H1 (cell line): ENCODE measurements around the gene GALNT12. TPM values are rescaled to one million over a fixed set of nuclear protein-coding genes. Genes with fewer than 3 reads are reported as not detected.

Experiments
- CTCF ChIA-PET: fragments of 300-600 bp; sonication (Branson Sonifier 250); formaldehyde crosslinking; loops from one replicate; lab custom pipeline; 2021; ENCODE audit not compliant: partially characterized antibody; lab: Charles Lee
- POLR2A ChIA-PET: fragments of 300-600 bp; sonication (Branson Sonifier 250); formaldehyde crosslinking; loops from one replicate; lab custom pipeline; 2021; ENCODE audit warnings: inconsistent platforms; ENCODE audit not compliant: partially characterized antibody; lab: Charles Lee
- DNase-seq, 2 experiments: peaks; one replicate each; pipeline versions ENCODE4 v3.0.0 to v3.0.0-alpha.2; 2010 to 2022; ENCODE audit warnings: low spot score in 2 of 2, low read depth in 1 of 2, mixed read lengths in 1 of 2
- FAIRE-seq: peaks from 2 replicates; lab custom pipeline; 2011; peaks lifted over from hg19 to GRCh38; lab: Jason Lieb, UNC
- H2AFZ ChIP-seq: 2 replicates; pipeline ENCODE4 v1.8.1; 2012; ENCODE audit warnings: low read length, inconsistent platforms
- H2AK5ac ChIP-seq: 2 replicates; pipeline ENCODE4 v1.6.1; 2013; ENCODE audit warnings: low read depth, low read length
- H2BK120ac ChIP-seq: replicated peaks from 2 replicates; pipeline ENCODE3; 2013; ENCODE audit warnings: low read depth, low read length, inconsistent platforms
- H2BK12ac ChIP-seq: 2 replicates; pipeline ENCODE4 v1.6.1; 2013; ENCODE audit warnings: low read depth, low read length
- H2BK15ac ChIP-seq: 2 replicates; pipeline ENCODE4 v1.6.1; 2013; ENCODE audit warnings: low read length
- H2BK20ac ChIP-seq: 2 replicates; pipeline ENCODE4 v1.6.1; 2013; ENCODE audit warnings: low read length
- H2BK5ac ChIP-seq: 2 replicates; pipeline ENCODE4 v1.6.1; 2013; ENCODE audit warnings: low read depth, low read length
- H3K14ac ChIP-seq: 2 replicates; pipeline ENCODE4 v1.6.1; 2013; ENCODE audit warnings: inconsistent platforms; ENCODE audit not compliant: insufficient read length
- H3K18ac ChIP-seq: 2 replicates; pipeline ENCODE4 v1.6.1; 2013; ENCODE audit warnings: low read length; ENCODE audit errors: extremely low read depth
- H3K23ac ChIP-seq: 2 replicates; pipeline ENCODE4 v1.6.1; 2013; ENCODE audit warnings: inconsistent platforms; ENCODE audit not compliant: insufficient read length
- H3K23me2 ChIP-seq: 2 replicates; pipeline ENCODE4 v1.6.1; 2013; ENCODE audit warnings: low read depth, low read length
- H3K27ac ChIP-seq: 2 replicates; pipeline ENCODE4 v1.6.1; 2011; ENCODE audit warnings: low read depth, low read length, inconsistent platforms
- H3K27me3 ChIP-seq, 4 experiments: replicated peaks in 1 of 4; 1 replicate in 1 of 4; 2 replicates in 3 of 4; pipeline versions ENCODE4 v1.6.1 to v1.8.1; 2011 to 2013; ENCODE audit warnings: low read length in 3 of 4, mild to moderate bottlenecking in 3 of 4, inconsistent platforms in 2 of 4, mixed read lengths in 2 of 4, moderate library complexity in 1 of 4; ENCODE audit not compliant: control insufficient read depth in 3 of 4, insufficient read depth in 3 of 4; ENCODE audit errors: extremely low read depth in 1 of 4
- H3K36me3 ChIP-seq, 4 experiments: 2 replicates each; pipeline versions ENCODE4 v1.6.1 to v1.8.1; 2011 to 2013; ENCODE audit warnings: mild to moderate bottlenecking in 4 of 4, low read length in 3 of 4, moderate library complexity in 2 of 4, control low read depth in 1 of 4, inconsistent platforms in 1 of 4; ENCODE audit not compliant: insufficient read depth in 4 of 4, control insufficient read depth in 2 of 4
- H3K4ac ChIP-seq: replicated peaks from 2 replicates; pipeline ENCODE3; 2013; ENCODE audit warnings: low read length, low read depth, mixed read lengths, inconsistent platforms; ENCODE audit not compliant: insufficient read length
- H3K4me1 ChIP-seq, 4 experiments: replicated peaks in 1 of 4; 1 replicate in 1 of 4; 2 replicates in 3 of 4; pipeline versions ENCODE4 v1.6.1 to v1.8.1; 2011 to 2013; ENCODE audit warnings: low read length in 3 of 4, inconsistent platforms in 2 of 4, mixed read lengths in 1 of 4; ENCODE audit not compliant: insufficient read depth in 4 of 4, control insufficient read depth in 3 of 4
- H3K4me2 ChIP-seq, 2 experiments: 2 replicates each; pipeline versions ENCODE4 v1.6.1 to v1.8.1; 2011 to 2013; ENCODE audit warnings: low read depth in 2 of 2, low read length in 2 of 2, control low read depth in 1 of 2, inconsistent platforms in 1 of 2, mild to moderate bottlenecking in 1 of 2; ENCODE audit not compliant: insufficient read depth in 1 of 2
- H3K4me3 ChIP-seq, 4 experiments: fragments of 200-600, 300-600 bp in 1 of 4; sonication (generic), shearing (Covaris generic), sonication (Bioruptor Twin) in 1 of 4; 2 replicates each; pipeline versions ENCODE4 v1.5.1 to v1.8.1; 2011 to 2016; ENCODE audit warnings: low read length in 4 of 4, low read depth in 3 of 4, control low read depth in 2 of 4, inconsistent platforms in 2 of 4, mild to moderate bottlenecking in 2 of 4, mixed read lengths in 1 of 4, moderate library complexity in 1 of 4; ENCODE audit not compliant: insufficient read depth in 2 of 4; ENCODE audit errors: extremely low read depth in 1 of 4
- H3K56ac ChIP-seq: replicated peaks from 2 replicates; pipeline ENCODE3; 2013; ENCODE audit warnings: low read depth, mild to moderate bottlenecking, mixed read lengths, low read length, inconsistent platforms; ENCODE audit not compliant: insufficient read length
- H3K79me1 ChIP-seq: 2 replicates; pipeline ENCODE4 v1.6.1; 2013; ENCODE audit warnings: low read depth, low read length, control low read depth
- H3K79me2 ChIP-seq, 2 experiments: 2 replicates each; pipeline versions ENCODE4 v1.6.1 to v1.8.1; 2012 to 2013; ENCODE audit warnings: low read length in 2 of 2, mild to moderate bottlenecking in 2 of 2, inconsistent platforms in 1 of 2; ENCODE audit not compliant: insufficient read depth in 2 of 2, control insufficient read depth in 1 of 2
- H3K9ac ChIP-seq, 4 experiments: replicated peaks in 1 of 4; 1 replicate in 1 of 4; 2 replicates in 3 of 4; pipeline versions ENCODE4 v1.6.1 to v1.8.1; 2011 to 2013; ENCODE audit warnings: low read depth in 3 of 4, low read length in 3 of 4, control low read depth in 2 of 4, mild to moderate bottlenecking in 2 of 4, moderate library complexity in 2 of 4, inconsistent platforms in 1 of 4; ENCODE audit errors: extremely low read depth in 1 of 4
- H3K9me3 ChIP-seq, 2 experiments: 2 replicates each; pipeline versions ENCODE4 v1.6.1 to v1.8.1; 2012 to 2013; ENCODE audit warnings: mild to moderate bottlenecking in 2 of 2, moderate library complexity in 2 of 2, control low read depth in 1 of 2, inconsistent platforms in 1 of 2, low read depth in 1 of 2, low read length in 1 of 2, mixed read lengths in 1 of 2; ENCODE audit not compliant: insufficient read depth in 2 of 2
- H4K20me1 ChIP-seq, 2 experiments: replicated peaks in 1 of 2; 2 replicates each; pipeline versions ENCODE3 to v1.8.1; 2011 to 2013; ENCODE audit warnings: inconsistent platforms in 2 of 2, low read length in 2 of 2, mild to moderate bottlenecking in 1 of 2; ENCODE audit not compliant: insufficient read depth in 2 of 2, control insufficient read depth in 1 of 2
- H4K5ac ChIP-seq: 2 replicates; pipeline ENCODE4 v1.6.1; 2013; ENCODE audit warnings: low read length, low read depth, mixed read lengths, inconsistent platforms; ENCODE audit not compliant: insufficient read length
- H4K8ac ChIP-seq: 2 replicates; pipeline ENCODE4 v1.8.0; 2013; ENCODE audit warnings: mild to moderate bottlenecking, moderate library complexity, low read length, inconsistent platforms; ENCODE audit not compliant: insufficient read depth; ENCODE audit errors: extremely low read depth
- H4K91ac ChIP-seq: replicated peaks from 2 replicates; pipeline ENCODE3; 2013; ENCODE audit warnings: low read length, mixed read lengths, inconsistent platforms; ENCODE audit not compliant: insufficient read length
- BCL11A ChIP-seq, 2 experiments: IDR thresholded peaks; one replicate each; pipeline ENCODE4 v1.6.1; 2011; ENCODE audit warnings: low read depth in 2 of 2, low read length in 2 of 2, mild to moderate bottlenecking in 2 of 2
- BRCA1 ChIP-seq: IDR thresholded peaks from 2 replicates; pipeline ENCODE4 v1.6.1; 2012; ENCODE audit warnings: low read depth, low read length, improper control_type of control experiment
- CHD1 ChIP-seq: IDR thresholded peaks from 2 replicates; pipeline ENCODE4 v1.6.1; 2012; ENCODE audit warnings: low read depth, low read length, improper control_type of control experiment
- RFX5 ChIP-seq: IDR thresholded peaks from 2 replicates; pipeline ENCODE4 v1.6.1; 2011; ENCODE audit warnings: low read depth, low read length, improper control_type of control experiment, borderline replicate concordance
- RNF2 ChIP-seq: fragments of 200-900, 300-1000 bp; sonication (generic); IDR thresholded peaks from 2 replicates; pipeline ENCODE4 v1.7.1; 2016; ENCODE audit warnings: borderline replicate concordance, low read depth, mild to moderate bottlenecking, antibody characterized with exemption, low read length; ENCODE audit not compliant: poor library complexity, severe bottlenecking; ENCODE audit errors: missing control alignments
- SAP30 ChIP-seq: fragments of 300-600 bp; sonication (generic); IDR thresholded peaks from 2 replicates; pipeline ENCODE4 v1.7.1; 2012; ENCODE audit warnings: low read length, moderate library complexity, mild to moderate bottlenecking, inconsistent platforms; ENCODE audit not compliant: insufficient read depth, insufficient replicate concordance
- SRF ChIP-seq: IDR thresholded peaks from 2 replicates; pipeline ENCODE4 v1.6.1; 2011; ENCODE audit warnings: mild to moderate bottlenecking, low read depth, low read length, moderate library complexity
- YY1 ChIP-seq: IDR thresholded peaks from 2 replicates; pipeline ENCODE4 v1.6.1; 2011; ENCODE audit warnings: low read depth, mild to moderate bottlenecking, low read length
- WGBS, 2 experiments: shearing (Covaris generic) in 1 of 2; methylation state at CpG; one replicate each; pipeline versions ENCODE4 v1.1.6 to v1.1.7; 2013 to 2015; ENCODE audit warnings: low lambda C conversion rate in 2 of 2, mixed read lengths in 2 of 2, inconsistent platforms in 1 of 2, low coverage in 1 of 2, missing lambda C conversion rate in 1 of 2; ENCODE audit not compliant: insufficient replicate concordance in 2 of 2, insufficient coverage in 1 of 2, insufficient read length in 1 of 2; ENCODE audit errors: extremely low coverage in 1 of 2, missing lambda C conversion rate in 1 of 2; 5-methylcytosine and 5-hydroxymethylcytosine counted together
- polyA plus RNA-seq, 7 experiments: library from polyadenylated mRNA; depleted of rRNA in 3 of 7; stranded (reverse) in 5 of 7; unstranded in 2 of 7; fragments of >200 nt in 5 of 7; fragments of 200-250 nt in 2 of 7; gene quantifications; 1 replicate in 5 of 7; 2 replicates in 1 of 7; 4 replicates in 1 of 7; pipeline versions ENCODE4 v1.2.1 to v1.2.3, GENCODE V29; 2011 to 2013; ENCODE audit warnings: missing spikeins in 2 of 7, mixed read lengths in 2 of 7
- total RNA-seq: library from RNA; stranded (reverse); fragmentation: NEBNext Ultra II Directional; extraction: Animal tissue kit (Norgen Biotek cat#: 25700); gene quantifications from 2 replicates; pipeline ENCODE4 v1.2.1, GENCODE V29; 2021
- TF ChIP-seq, protein P1 (sequence below), 3 experiments: IDR thresholded peaks; 1 replicate in 2 of 3; 2 replicates in 1 of 3; pipeline versions ENCODE4 v1.5.1 to v1.6.1; 2011; ENCODE audit warnings: low read length in 3 of 3, mild to moderate bottlenecking in 3 of 3, inconsistent platforms in 2 of 3, low read depth in 1 of 3, moderate library complexity in 1 of 3; ENCODE audit not compliant: insufficient read depth in 1 of 3; ENCODE audit errors: control extremely low read depth in 1 of 3

Gene GALNT12
- total and polyA plus RNA-seq, 2 of the 8 experiments (the other 6 are each of a cell fraction or from before 2014, with no cell fraction given), result 16.2 to 19.6 TPM

- no peak for FAIRE-seq
Measured at GRCh38 chr9:98899408-98900056, 92.1 kb downstream of the GALNT12 start.

More at GRCh38 chr9:98899408-98900056, 92.1 kb downstream of the GALNT12 start:
- Histone ChIP-seq H3K27me3 (no peaks in the 10 kb centered on the region), H3K79me2 (no peaks in the 10 kb centered on the region), H3K9ac (no peak overlapping the region), H3K14ac (no peak overlapping the region), H4K5ac (no peak overlapping the region), H3K9me3 (peaks cover 3 to 4% of the 10 kb centered on the region in 2 experiments; a peak in 1 of 4 replicates), H4K8ac (no peak overlapping the region), H3K23me2 (0 out of 2 replicates have a peak, but pooled peaks cover 1% of the 10 kb centered on the region), H3K4me3 (no peak overlapping the region), H3K4me1 (no peaks in the 10 kb centered on the region), H3K18ac (no peak overlapping the region), H3K4me2 (no peak overlapping the region), H2AK5ac (no peak overlapping the region), H2BK12ac (no peak overlapping the region), H4K20me1 (no peaks in the 10 kb centered on the region), H2BK5ac (no peak overlapping the region), H3K23ac (no peak overlapping the region), H3K36me3 (no peaks in the 10 kb centered on the region), H2BK15ac (no peak overlapping the region), H2BK20ac (no peak overlapping the region), H2AFZ (no peak overlapping the region), H4K91ac (no peak overlapping the region), H3K4ac (no peak overlapping the region), H2BK120ac (no peak overlapping the region), H3K79me1 (no peaks in the 10 kb centered on the region), H3K27ac (no peak overlapping the region), H3K56ac (no peak overlapping the region)
- ChIA-PET POLR2A (no interaction called here), CTCF (interaction anchor here (0.9 to 1.7 kb wide), 2 partner anchors 75 to 241 kb away, joined by 3 to 4 read pairs; no protein-coding TSS in a partner anchor)
- no peak for DNase-seq
- WGBS, 2 experiments, result 71% methylated on average over 4 of the region's 4 CpGs; no CpG with 5 or more reads in 1 of the 2 experiments
- TF ChIP-seq BRCA1 (no peak), RNF2 (no peak), CHD1 (no peak), SRF (no peak), RFX5 (no peak), BCL11A (IDR thresholded peaks at IDR 0.05; ENCODE audit: low read depth in 2 of 2, low read length in 2 of 2) (no peak), SAP30 (no peak), YY1 (no peak)
- TF ChIP-seq, protein P1, sequence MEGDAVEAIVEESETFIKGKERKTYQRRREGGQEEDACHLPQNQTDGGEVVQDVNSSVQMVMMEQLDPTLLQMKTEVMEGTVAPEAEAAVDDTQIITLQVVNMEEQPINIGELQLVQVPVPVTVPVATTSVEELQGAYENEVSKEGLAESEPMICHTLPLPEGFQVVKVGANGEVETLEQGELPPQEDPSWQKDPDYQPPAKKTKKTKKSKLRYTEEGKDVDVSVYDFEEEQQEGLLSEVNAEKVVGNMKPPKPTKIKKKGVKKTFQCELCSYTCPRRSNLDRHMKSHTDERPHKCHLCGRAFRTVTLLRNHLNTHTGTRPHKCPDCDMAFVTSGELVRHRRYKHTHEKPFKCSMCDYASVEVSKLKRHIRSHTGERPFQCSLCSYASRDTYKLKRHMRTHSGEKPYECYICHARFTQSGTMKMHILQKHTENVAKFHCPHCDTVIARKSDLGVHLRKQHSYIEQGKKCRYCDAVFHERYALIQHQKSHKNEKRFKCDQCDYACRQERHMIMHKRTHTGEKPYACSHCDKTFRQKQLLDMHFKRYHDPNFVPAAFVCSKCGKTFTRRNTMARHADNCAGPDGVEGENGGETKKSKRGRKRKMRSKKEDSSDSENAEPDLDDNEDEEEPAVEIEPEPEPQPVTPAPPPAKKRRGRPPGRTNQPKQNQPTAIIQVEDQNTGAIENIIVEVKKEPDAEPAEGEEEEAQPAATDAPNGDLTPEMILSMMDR (IDR thresholded peaks at IDR 0.05; ENCODE audit: control extremely low read depth in 1 of 3, insufficient read depth in 1 of 3, low read depth in 1 of 3, low read length in 3 of 3), result no peak
